Thyroid gland (tissue), 4 donors: ENCODE measurements around the gene CEP250.

ENCODE experiments used
- POLR2A ChIP-seq, 2 donors: fragments of 450-650 bp; IDR thresholded peaks; one replicate each; pipeline ENCODE4 v1.6.1; 2017; ENCODE audit warnings: antibody characterized with exemption in 2 of 2, mild to moderate bottlenecking in 2 of 2, moderate library complexity in 1 of 2
- TF ChIP-seq, protein P1 (sequence below), 6 experiments: fragments of 200-600 bp in 3 of 6; fragments of 450-650 bp in 3 of 6; sonication (generic) in 3 of 6; IDR thresholded peaks; one replicate each; pipeline ENCODE4 v1.5.1; 2016 to 2019; ENCODE audit warnings: antibody characterized with exemption in 6 of 6, mild to moderate bottlenecking in 2 of 6, inconsistent platforms in 1 of 6, moderate library complexity in 1 of 6

DNA sequence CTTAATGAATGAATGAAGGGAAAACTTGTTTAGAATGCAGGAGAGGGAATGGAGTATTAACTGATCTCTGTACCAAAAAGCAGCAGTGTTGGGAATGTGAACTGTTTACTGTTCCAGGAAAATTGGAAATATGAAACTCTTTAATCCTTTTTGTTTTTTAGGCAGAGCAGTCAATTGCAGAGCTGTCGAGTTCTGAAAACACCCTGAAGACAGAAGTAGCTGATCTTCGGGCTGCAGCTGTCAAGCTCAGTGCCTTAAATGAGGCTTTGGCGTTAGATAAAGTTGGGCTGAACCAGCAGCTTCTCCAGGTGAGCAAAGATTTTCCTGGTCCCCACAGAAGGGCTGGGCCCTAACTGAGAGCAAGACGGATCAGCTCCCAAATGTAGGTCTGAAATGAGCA is 20.9 kb downstream of the CEP250 start:
- TF ChIP-seq, protein P1, sequence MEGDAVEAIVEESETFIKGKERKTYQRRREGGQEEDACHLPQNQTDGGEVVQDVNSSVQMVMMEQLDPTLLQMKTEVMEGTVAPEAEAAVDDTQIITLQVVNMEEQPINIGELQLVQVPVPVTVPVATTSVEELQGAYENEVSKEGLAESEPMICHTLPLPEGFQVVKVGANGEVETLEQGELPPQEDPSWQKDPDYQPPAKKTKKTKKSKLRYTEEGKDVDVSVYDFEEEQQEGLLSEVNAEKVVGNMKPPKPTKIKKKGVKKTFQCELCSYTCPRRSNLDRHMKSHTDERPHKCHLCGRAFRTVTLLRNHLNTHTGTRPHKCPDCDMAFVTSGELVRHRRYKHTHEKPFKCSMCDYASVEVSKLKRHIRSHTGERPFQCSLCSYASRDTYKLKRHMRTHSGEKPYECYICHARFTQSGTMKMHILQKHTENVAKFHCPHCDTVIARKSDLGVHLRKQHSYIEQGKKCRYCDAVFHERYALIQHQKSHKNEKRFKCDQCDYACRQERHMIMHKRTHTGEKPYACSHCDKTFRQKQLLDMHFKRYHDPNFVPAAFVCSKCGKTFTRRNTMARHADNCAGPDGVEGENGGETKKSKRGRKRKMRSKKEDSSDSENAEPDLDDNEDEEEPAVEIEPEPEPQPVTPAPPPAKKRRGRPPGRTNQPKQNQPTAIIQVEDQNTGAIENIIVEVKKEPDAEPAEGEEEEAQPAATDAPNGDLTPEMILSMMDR (IDR thresholded peaks at IDR 0.05), result no peak
- no peak for TF ChIP-seq POLR2A (IDR thresholded peaks at IDR 0.05)
